Esophagus muscularis mucosa (tissue), 4 donors: ENCODE data around the gene MYOM3. TPM values are rescaled to one million over a fixed set of nuclear protein-coding genes. Genes with fewer than 3 reads are reported as not detected.
A peak's percentile ranks its signal among the peaks of the same experiment; 100 is the strongest.

ENCODE experiments used
- DNase-seq: peaks from one replicate; pipeline ENCODE4 v3.0.0-alpha.2; 2017; ENCODE audit errors: extremely low spot score
- H3K27ac ChIP-seq, 4 donors: fragments of 200-600 bp; sonication (generic); replicated peaks in 1 of 4; 1 replicate in 3 of 4; 2 replicates in 1 of 4; pipeline ENCODE4 v1.5.1; 2016 to 2019; ENCODE audit warnings: mild to moderate bottlenecking in 1 of 4
- H3K27me3 ChIP-seq, 4 donors: fragments of 200-600 bp; sonication (generic); one replicate each; pipeline versions ENCODE4 v1.5.1 to v1.6.0; 2016 to 2019
- H3K36me3 ChIP-seq, 4 donors: fragments of 200-600 bp; sonication (generic); one replicate each; pipeline ENCODE4 v1.5.1; 2016 to 2019
- H3K4me1 ChIP-seq, 4 donors: fragments of 200-600 bp; sonication (generic); one replicate each; pipeline ENCODE4 v1.5.1; 2016 to 2019
- H3K4me3 ChIP-seq, 4 donors: fragments of 200-600 bp; sonication (generic); 1 replicate in 2 of 4; 2 replicates in 2 of 4; pipeline ENCODE4 v1.5.1; 2016 to 2019; ENCODE audit warnings: mild to moderate bottlenecking in 4 of 4, moderate library complexity in 1 of 4
- H3K9me3 ChIP-seq, 4 donors: fragments of 200-600 bp; sonication (generic); 1 replicate in 3 of 4; 2 replicates in 1 of 4; pipeline ENCODE4 v1.5.1; 2016 to 2019
- CTCF ChIP-seq, 3 experiments: fragments of 200-600 bp in 2 of 3; fragments of 450-650 bp in 1 of 3; sonication (generic) in 2 of 3; IDR thresholded peaks; one replicate each; pipeline ENCODE4 v1.5.1; 2017 to 2019; ENCODE audit warnings: antibody characterized with exemption in 3 of 3, mild to moderate bottlenecking in 2 of 3, moderate library complexity in 1 of 3
- EP300 ChIP-seq: sonication (generic); formaldehyde crosslinking; IDR thresholded peaks from one replicate; pipeline ENCODE4 v1.6.1; 2017; ENCODE audit warnings: antibody characterized with exemption
- POLR2A ChIP-seq: fragments of 450-650 bp; IDR thresholded peaks from one replicate; pipeline ENCODE4 v1.6.1; 2017; ENCODE audit warnings: antibody characterized with exemption, moderate library complexity, mild to moderate bottlenecking, low read depth
- POLR2AphosphoS5 ChIP-seq, 2 donors: sonication (generic); formaldehyde crosslinking; IDR thresholded peaks; one replicate each; pipeline ENCODE4 v1.6.1; 2017; ENCODE audit warnings: antibody characterized with exemption in 2 of 2
- WGBS: methylation state at CpG from one replicate; pipeline ENCODE4 v1.1.5; 2018; 5-methylcytosine and 5-hydroxymethylcytosine counted together
- intact Hi-C: fragments of 100-400 bp; cut with DNase I; formaldehyde crosslinking; loops from one replicate; pipeline ENCODE4 v1.15.1; 2023
- total RNA-seq, 4 donors: library from RNA; depleted of rRNA; stranded (reverse); fragments of >200 nt; gene quantifications; one replicate each; pipeline versions ENCODE4 v1.1.0 to v1.2.1, GENCODE V29; 2016

Gene MYOM3
- total RNA-seq, 4 donors from 2014 or later = 0.17 to 2.5 (median 1.4) TPM

- intact Hi-C loops = no loop called here
- peaks cover 0 to 17% (median 0%) of the 10 kb centered on the region in 4 donors for H3K36me3 ChIP-seq
- 81% methylated on average over 8 of the region's 20 CpGs for WGBS
- TF ChIP-seq POLR2AphosphoS5 (IDR thresholded peaks at IDR 0.05) (no peak), POLR2A (peak; percentile 26)
- no peaks in the 10 kb centered on the region for H3K27me3 ChIP-seq
- H3K4me1 ChIP-seq = peaks cover 19 to 47% (median 34%) of the 10 kb centered on the region in 4 donors
- DNase-seq = no peak
- H3K9me3 ChIP-seq = no peaks in the 10 kb centered on the region
- peak overlapping the region in 3 of 4 donors; percentile 34 to 46 (median 43) for H3K4me3 ChIP-seq
- H3K27ac ChIP-seq = peak overlapping the region; percentile 38 to 63 (median 55)
Measured at GRCh38 chr1:24111262-24111995, 506 bp downstream of the MYOM3 start.

GRCh38 chr1:24110642-24111261 lies 1.2 kb downstream of the MYOM3 start:
- peak overlapping the region in 1 of 4 donors; percentile 46 for H3K4me3 ChIP-seq
- intact Hi-C loops = no loop called here
- WGBS = 89% methylated on average over 7 of the region's 14 CpGs

GRCh38 chr1:24109686-24110475 lies 2.1 kb downstream of the MYOM3 start:
- H3K27me3 ChIP-seq = no peaks in the 10 kb centered on the region
- DNase-seq = no peak
- H3K4me1 ChIP-seq = peaks cover 19 to 55% (median 37%) of the 10 kb centered on the region in 4 donors
- TF ChIP-seq CTCF (IDR thresholded peaks at IDR 0.05) (no peak), EP300 (no peak), POLR2AphosphoS5 (IDR thresholded peaks at IDR 0.05) (no peak), POLR2A (no peak)
- H3K36me3 ChIP-seq = peaks cover 0 to 30% (median 0%) of the 10 kb centered on the region in 4 donors
- H3K9me3 ChIP-seq = no peaks in the 10 kb centered on the region
- intact Hi-C loops = loop anchor here (2.0 kb wide), 1 partner anchor 39 kb away; no protein-coding TSS in a partner anchor
- no peak overlapping the region for H3K4me3 ChIP-seq
- peak overlapping the region in 3 of 4 donors; percentile 50 to 63 (median 60) for H3K27ac ChIP-seq
- WGBS = 84% methylated on average over 9 of the region's 15 CpGs

More at GRCh38 chr1:24110642-24111261, 1.2 kb downstream of the MYOM3 start:
- no peaks in the 10 kb centered on the region for H3K9me3 ChIP-seq
- no peak for DNase-seq
- TF ChIP-seq POLR2A (no peak), POLR2AphosphoS5 (IDR thresholded peaks at IDR 0.05) (no peak), EP300 (no peak), CTCF (IDR thresholded peaks at IDR 0.05) (no peak)
- peak overlapping the region; percentile 38 to 63 (median 55) for H3K27ac ChIP-seq
- peaks cover 19 to 48% (median 35%) of the 10 kb centered on the region in 4 donors for H3K4me1 ChIP-seq
- peaks cover 0 to 22% (median 0%) of the 10 kb centered on the region in 4 donors for H3K36me3 ChIP-seq
- H3K27me3 ChIP-seq = no peaks in the 10 kb centered on the region

- Histone ChIP-seq H3K9me3 (no peaks in the 10 kb centered on the region), H3K27ac (peak overlapping the region in 3 of 4 donors; percentile 4 to 60 (median 43)), H3K4me1 (peaks cover 19 to 62% (median 37%) of the 10 kb centered on the region in 4 donors), H3K36me3 (peaks cover 0 to 38% (median 0%) of the 10 kb centered on the region in 4 donors), H3K27me3 (no peaks in the 10 kb centered on the region), H3K4me3 (no peak overlapping the region)
- no CpG with 5 or more reads among the region's 1 CpG for WGBS
- no peak for TF ChIP-seq POLR2AphosphoS5 (IDR thresholded peaks at IDR 0.05)
- no peak for TF ChIP-seq EP300
- TF ChIP-seq POLR2A = no peak
- no peak for TF ChIP-seq CTCF (IDR thresholded peaks at IDR 0.05)
- intact Hi-C loops = loop anchor here (2.0 kb wide), 1 partner anchor 38 kb away; no protein-coding TSS in a partner anchor
- DNase-seq = no peak
Measured at GRCh38 chr1:24109166-24109483, 2.8 kb downstream of the MYOM3 start.
